Esophagus muscularis mucosa (tissue), 4 donors: Measurements from ENCODE around the gene RHEBL1. TPM values are rescaled to one million over a fixed set of nuclear protein-coding genes. Genes with fewer than 3 reads are reported as not detected.

Experiments used
- DNase-seq: peaks from one replicate; pipeline ENCODE4 v3.0.0-alpha.2; 2017; ENCODE audit errors: extremely low spot score
- H3K27ac ChIP-seq, 4 donors: fragments of 200-600 bp; sonication (generic); replicated peaks in 1 of 4; 1 replicate in 3 of 4; 2 replicates in 1 of 4; pipeline ENCODE4 v1.5.1; 2016 to 2019; ENCODE audit warnings: mild to moderate bottlenecking in 1 of 4
- H3K27me3 ChIP-seq, 4 donors: fragments of 200-600 bp; sonication (generic); one replicate each; pipeline versions ENCODE4 v1.5.1 to v1.6.0; 2016 to 2019
- H3K36me3 ChIP-seq, 4 donors: fragments of 200-600 bp; sonication (generic); one replicate each; pipeline ENCODE4 v1.5.1; 2016 to 2019
- H3K4me1 ChIP-seq, 4 donors: fragments of 200-600 bp; sonication (generic); one replicate each; pipeline ENCODE4 v1.5.1; 2016 to 2019
- H3K4me3 ChIP-seq, 4 donors: fragments of 200-600 bp; sonication (generic); 1 replicate in 2 of 4; 2 replicates in 2 of 4; pipeline ENCODE4 v1.5.1; 2016 to 2019; ENCODE audit warnings: mild to moderate bottlenecking in 4 of 4, moderate library complexity in 1 of 4
- H3K9me3 ChIP-seq, 4 donors: fragments of 200-600 bp; sonication (generic); 1 replicate in 3 of 4; 2 replicates in 1 of 4; pipeline ENCODE4 v1.5.1; 2016 to 2019
- CTCF ChIP-seq, 3 experiments: fragments of 200-600 bp in 2 of 3; fragments of 450-650 bp in 1 of 3; sonication (generic) in 2 of 3; IDR thresholded peaks; one replicate each; pipeline ENCODE4 v1.5.1; 2017 to 2019; ENCODE audit warnings: antibody characterized with exemption in 3 of 3, mild to moderate bottlenecking in 2 of 3, moderate library complexity in 1 of 3
- EP300 ChIP-seq: sonication (generic); formaldehyde crosslinking; IDR thresholded peaks from one replicate; pipeline ENCODE4 v1.6.1; 2017; ENCODE audit warnings: antibody characterized with exemption
- POLR2A ChIP-seq: fragments of 450-650 bp; IDR thresholded peaks from one replicate; pipeline ENCODE4 v1.6.1; 2017; ENCODE audit warnings: antibody characterized with exemption, moderate library complexity, mild to moderate bottlenecking, low read depth
- POLR2AphosphoS5 ChIP-seq, 2 donors: sonication (generic); formaldehyde crosslinking; IDR thresholded peaks; one replicate each; pipeline ENCODE4 v1.6.1; 2017; ENCODE audit warnings: antibody characterized with exemption in 2 of 2
- WGBS: methylation state at CpG from one replicate; pipeline ENCODE4 v1.1.5; 2018; 5-methylcytosine and 5-hydroxymethylcytosine counted together
- intact Hi-C: fragments of 100-400 bp; cut with DNase I; formaldehyde crosslinking; loops from one replicate; pipeline ENCODE4 v1.15.1; 2023
- total RNA-seq, 4 donors: library from RNA; depleted of rRNA; stranded (reverse); fragments of >200 nt; gene quantifications; one replicate each; pipeline versions ENCODE4 v1.1.0 to v1.2.1, GENCODE V29; 2016

The RHEBL1 gene
- total RNA-seq, 4 donors from 2014 or later: 0.40 to 0.97 TPM; not detected in 2

- peaks cover 0 to 28% (median 24%) of the 10 kb centered on the region in 4 donors for H3K4me1 ChIP-seq
- intact Hi-C loops: no loop called here
Observed at GRCh38 chr12:49036029-49036428, 33.8 kb downstream of the RHEBL1 start.

GRCh38 chr12:49034286-49034622, 35.5 kb downstream of the RHEBL1 start:
- H3K4me3 ChIP-seq: no peak overlapping the region
- WGBS: 85% methylated on average over 4 of the region's 4 CpGs

More at GRCh38 chr12:49036029-49036428, 33.8 kb downstream of the RHEBL1 start:
- no peak for TF ChIP-seq EP300
- TF ChIP-seq POLR2A: no peak
- TF ChIP-seq POLR2AphosphoS5 (IDR thresholded peaks at IDR 0.05): no peak
- no peak for TF ChIP-seq CTCF (IDR thresholded peaks at IDR 0.05)
- Histone ChIP-seq H3K36me3 (peaks cover 56 to 99% (median 92%) of the 10 kb centered on the region in 4 donors), H3K27ac (no peak overlapping the region), H3K27me3 (no peaks in the 10 kb centered on the region), H3K4me3 (no peak overlapping the region), H3K9me3 (no peaks in the 10 kb centered on the region)
- 74% methylated on average over 4 of the region's 4 CpGs for WGBS
- no peak for DNase-seq

GRCh38 chr12:49033611-49034285, 36.0 kb downstream of the RHEBL1 start:
- 67% methylated on average over 12 of the region's 12 CpGs for WGBS
- Histone ChIP-seq H3K27me3 (no peaks in the 10 kb centered on the region), H3K36me3 (peaks cover 46 to 99% (median 85%) of the 10 kb centered on the region in 4 donors), H3K4me1 (peaks cover 0 to 33% (median 25%) of the 10 kb centered on the region in 4 donors), H3K4me3 (no peak overlapping the region), H3K27ac (peak overlapping the region in 3 of 4 donors; percentile 6 to 26 (median 24)), H3K9me3 (no peaks in the 10 kb centered on the region)
- no peak for DNase-seq
- no peak for TF ChIP-seq POLR2A
- TF ChIP-seq POLR2AphosphoS5 (IDR thresholded peaks at IDR 0.05): no peak
- no peak for TF ChIP-seq EP300
- no peak for TF ChIP-seq CTCF (IDR thresholded peaks at IDR 0.05)
- intact Hi-C loops: no loop called here

More at GRCh38 chr12:49034286-49034622, 35.5 kb downstream of the RHEBL1 start:
- H3K36me3 ChIP-seq: peaks cover 44 to 99% (median 85%) of the 10 kb centered on the region in 4 donors
- intact Hi-C loops: no loop called here
- TF ChIP-seq CTCF (IDR thresholded peaks at IDR 0.05) (no peak), POLR2AphosphoS5 (IDR thresholded peaks at IDR 0.05) (no peak), EP300 (no peak), POLR2A (no peak)
- no peaks in the 10 kb centered on the region for H3K9me3 ChIP-seq
- peaks cover 0 to 33% (median 25%) of the 10 kb centered on the region in 4 donors for H3K4me1 ChIP-seq
- DNase-seq: no peak
- peak overlapping the region in 1 of 4 donors; percentile 12 for H3K27ac ChIP-seq
- no peaks in the 10 kb centered on the region for H3K27me3 ChIP-seq

- H3K36me3 ChIP-seq: peaks cover 47 to 99% (median 85%) of the 10 kb centered on the region in 4 donors
- H3K4me1 ChIP-seq: peaks cover 0 to 33% (median 25%) of the 10 kb centered on the region in 4 donors
- H3K27me3 ChIP-seq: no peaks in the 10 kb centered on the region
- DNase-seq: no peak
- intact Hi-C loops: no loop called here
- no peak overlapping the region for H3K4me3 ChIP-seq
- H3K9me3 ChIP-seq: no peaks in the 10 kb centered on the region
- TF ChIP-seq CTCF (IDR thresholded peaks at IDR 0.05) (no peak), POLR2A (no peak), EP300 (no peak), POLR2AphosphoS5 (IDR thresholded peaks at IDR 0.05) (no peak)
- peak overlapping the region in 1 of 4 donors; percentile 26 for H3K27ac ChIP-seq
- 100% methylated on average over 3 of the region's 3 CpGs for WGBS
Observed at GRCh38 chr12:49032679-49033447, 36.9 kb downstream of the RHEBL1 start.
